Parathyroid adenoma (tissue), 2 donors: ENCODE data around the gene MAPK8IP3.

Source experiments
- H2AFZ ChIP-seq: fragments of 300-600 bp; sonication (generic); one replicate; pipeline ENCODE4 v1.7.0; 2017; ENCODE audit warnings: antibody characterized with exemption, mild to moderate bottlenecking
- H3K27ac ChIP-seq: fragments of 300-600 bp; sonication (generic); one replicate; pipeline ENCODE4 v1.7.0; 2017
- H3K27me3 ChIP-seq: fragments of 300-600 bp; sonication (generic); one replicate; pipeline ENCODE4 v1.7.0; 2017; ENCODE audit warnings: low read length; ENCODE audit not compliant: control insufficient read depth, insufficient read depth
- H3K36me3 ChIP-seq: fragments of 300-600 bp; sonication (generic); one replicate; pipeline ENCODE4 v1.7.0; 2017; ENCODE audit warnings: low read length; ENCODE audit not compliant: control insufficient read depth, insufficient read depth
- H3K4me1 ChIP-seq: fragments of 300-600 bp; sonication (generic); one replicate; pipeline ENCODE4 v1.7.0; 2017; ENCODE audit warnings: control low read depth
- H3K4me2 ChIP-seq: fragments of 300-600 bp; sonication (generic); one replicate; pipeline ENCODE4 v1.7.0; 2017; ENCODE audit warnings: low read length
- H3K4me3 ChIP-seq: fragments of 300-600 bp; sonication (generic); one replicate; pipeline ENCODE4 v1.7.0; 2017; ENCODE audit warnings: low read depth, low read length
- H3K79me2 ChIP-seq: fragments of 300-600 bp; sonication (generic); one replicate; pipeline ENCODE4 v1.7.0; 2017; ENCODE audit warnings: control low read depth
- H3K9ac ChIP-seq: fragments of 300-600 bp; sonication (generic); one replicate; pipeline ENCODE4 v1.7.0; 2017; ENCODE audit warnings: mild to moderate bottlenecking
- H3K9me3 ChIP-seq: fragments of 300-600 bp; sonication (generic); one replicate; pipeline ENCODE4 v1.7.0; 2017; ENCODE audit warnings: low read length; ENCODE audit not compliant: control insufficient read depth
- CTCF ChIP-seq: fragments of 300-600 bp; sonication (generic); IDR thresholded peaks from one replicate; pipeline ENCODE4 v1.7.0; 2017; ENCODE audit warnings: antibody characterized with exemption, mild to moderate bottlenecking
- donor health status: primary hyperparathyroidism.

The MAPK8IP3 gene

GRCh38 chr16:1677339-1677738 lies 28.7 kb upstream of the MAPK8IP3 start:
- Histone ChIP-seq H3K9ac (no peak overlapping the region), H3K79me2 (peaks cover 21% of the 10 kb centered on the region), H3K27ac (no peak overlapping the region), H2AFZ (no peak overlapping the region), H3K36me3 (no peaks in the 10 kb centered on the region), H3K27me3 (no peaks in the 10 kb centered on the region), H3K9me3 (no peaks in the 10 kb centered on the region), H3K4me3 (peak overlapping the region; percentile 36), H3K4me2 (no peak overlapping the region), H3K4me1 (peaks cover 4% of the 10 kb centered on the region)
- no peak for TF ChIP-seq CTCF

GRCh38 chr16:1677942-1678499 lies 28.0 kb upstream of the MAPK8IP3 start, which contains the start of gene JPT2:
Gene JPT2, plus strand, starts transcription at chr16:1678279. Its CDS starts 34 bp downstream, at chr16:1678313.
- H2AFZ ChIP-seq, result peak within 1 kb of the TSS; percentile 83
- peaks cover 24% of the 10 kb centered on the region for H3K79me2 ChIP-seq
- H3K9me3 ChIP-seq, result no peaks in the 10 kb centered on the region
- H3K4me2 ChIP-seq, result peak within 1 kb of the TSS; percentile 97
- no peak for TF ChIP-seq CTCF
- H3K4me1 ChIP-seq, result peaks cover 4% of the 10 kb centered on the region
- no peaks in the 10 kb centered on the region for H3K27me3 ChIP-seq
- peak within 1 kb of the TSS; percentile 67 for H3K9ac ChIP-seq
- H3K4me3 ChIP-seq, result peak within 1 kb of the TSS; percentile 75
- H3K27ac ChIP-seq, result peak within 1 kb of the TSS; percentile 29
- H3K36me3 ChIP-seq, result no peaks in the 10 kb centered on the region

GRCh38 chr16:1678500-1679098 lies 27.4 kb upstream of the MAPK8IP3 start:
- H3K9ac ChIP-seq, result peak overlapping the region; percentile 67
- no peak for TF ChIP-seq CTCF
- H3K27ac ChIP-seq, result peak overlapping the region; percentile 29

GRCh38 chr16:1680361-1680760 lies 25.6 kb upstream of the MAPK8IP3 start:
- no peak overlapping the region for H3K4me3 ChIP-seq
- H3K36me3 ChIP-seq, result no peaks in the 10 kb centered on the region
- H3K4me1 ChIP-seq, result peaks cover 4% of the 10 kb centered on the region
- H3K4me2 ChIP-seq, result no peak overlapping the region
- peaks cover 27% of the 10 kb centered on the region for H3K79me2 ChIP-seq
- TF ChIP-seq CTCF, result no peak
- no peaks in the 10 kb centered on the region for H3K9me3 ChIP-seq
- H3K27ac ChIP-seq, result no peak overlapping the region
- no peak overlapping the region for H2AFZ ChIP-seq
- H3K9ac ChIP-seq, result no peak overlapping the region
- H3K27me3 ChIP-seq, result no peaks in the 10 kb centered on the region

More at GRCh38 chr16:1678500-1679098, 27.4 kb upstream of the MAPK8IP3 start:
- H3K4me2 ChIP-seq, result peak overlapping the region; percentile 97
- H3K27me3 ChIP-seq, result no peaks in the 10 kb centered on the region
- peak overlapping the region; percentile 75 for H3K4me3 ChIP-seq
- H3K79me2 ChIP-seq, result peaks cover 24% of the 10 kb centered on the region
- H3K9me3 ChIP-seq, result no peaks in the 10 kb centered on the region
- no peaks in the 10 kb centered on the region for H3K36me3 ChIP-seq
- peaks cover 4% of the 10 kb centered on the region for H3K4me1 ChIP-seq
- H2AFZ ChIP-seq, result peak overlapping the region; percentile 83

GRCh38 chr16:1681032-1681431 lies 25.0 kb upstream of the MAPK8IP3 start:
- no peak overlapping the region for H3K27ac ChIP-seq
- peaks cover 4% of the 10 kb centered on the region for H3K4me1 ChIP-seq
- no peak for TF ChIP-seq CTCF
- H2AFZ ChIP-seq, result no peak overlapping the region
- H3K4me2 ChIP-seq, result no peak overlapping the region
- H3K9me3 ChIP-seq, result no peaks in the 10 kb centered on the region
- H3K27me3 ChIP-seq, result no peaks in the 10 kb centered on the region
- no peaks in the 10 kb centered on the region for H3K36me3 ChIP-seq
- H3K4me3 ChIP-seq, result no peak overlapping the region
- H3K9ac ChIP-seq, result no peak overlapping the region
- peaks cover 30% of the 10 kb centered on the region for H3K79me2 ChIP-seq
